Measurements from ENCODE around the gene CDKAL1. TPM values are rescaled to one million over a fixed set of nuclear protein-coding genes. Genes with fewer than 3 reads are reported as not detected.

Gene CDKAL1
- total and polyA plus RNA-seq, 4 donors: 2.0 to 12.9 (median 6.7) TPM

- no peak for TF ChIP-seq MAX (IDR thresholded peaks at IDR 0.05)
Measured at GRCh38 chr6:21220271-21220987, 686.2 kb downstream of the CDKAL1 start (continued).

- H3K9ac ChIP-seq (ENCODE audit: low read depth in 1 of 2, low read length in 2 of 2): no peak overlapping the region
- H3K9me3 ChIP-seq (ENCODE audit: control insufficient read depth in 4 of 4, low read length in 3 of 4): no peaks in the 10 kb centered on the region
- no peaks in the 10 kb centered on the region for H3K36me3 ChIP-seq (ENCODE audit: control insufficient read depth in 4 of 4, insufficient read depth in 3 of 4, low read depth in 1 of 4, low read length in 3 of 4)
- H3K4me3 ChIP-seq (ENCODE audit: low read depth in 1 of 3, low read length in 3 of 3): no peak overlapping the region
- H3K27ac ChIP-seq (ENCODE audit: low read depth in 1 of 2, low read length in 2 of 2): no peak overlapping the region
- no peaks in the 10 kb centered on the region for H3K4me1 ChIP-seq (ENCODE audit: control insufficient read depth in 4 of 4, insufficient read depth in 4 of 4, low read length in 3 of 4)
- no peaks in the 10 kb centered on the region for H3K27me3 ChIP-seq (ENCODE audit: control insufficient read depth in 4 of 4, insufficient read depth in 4 of 4, low read length in 3 of 4)
- TF ChIP-seq ATF3 (IDR thresholded peaks at IDR 0.05) (no peak), RAD21 (IDR thresholded peaks at IDR 0.05) (no peak), TAF1 (conservative IDR thresholded peaks at IDR 0.05) (no peak), YY1 (IDR thresholded peaks at IDR 0.05) (no peak), RXRA (IDR thresholded peaks at IDR 0.05) (no peak), NR2F2 (IDR thresholded peaks at IDR 0.05) (no peak), REST (IDR thresholded peaks at IDR 0.05) (no peak), GABPA (IDR thresholded peaks at IDR 0.05 in 1 of 2, conservative IDR thresholded peaks at IDR 0.05 in 1 of 2) (no peak), MAX (IDR thresholded peaks at IDR 0.05) (no peak), EGR1 (IDR thresholded peaks at IDR 0.05; ENCODE audit: low read depth in 2 of 2) (no peak), FOXA2 (IDR thresholded peaks at IDR 0.05) (no peak), HNF4A (conservative IDR thresholded peaks at IDR 0.05) (no peak), SP1 (IDR thresholded peaks at IDR 0.05) (no peak), HNF4G (IDR thresholded peaks at IDR 0.05) (no peak)
- 90% methylated on average over 7 of the region's 7 CpGs for WGBS
- DNase-seq (ENCODE audit: low spot score): no peak
Measured at GRCh38 chr6:21222656-21223055, 688.4 kb downstream of the CDKAL1 start.

GRCh38 chr6:21225912-21226311 is 691.7 kb downstream of the CDKAL1 start:
- no peak overlapping the region for H3K27ac ChIP-seq (ENCODE audit: low read depth in 1 of 2, low read length in 2 of 2)
- no peaks in the 10 kb centered on the region for H3K4me1 ChIP-seq (ENCODE audit: control insufficient read depth in 4 of 4, insufficient read depth in 4 of 4, low read length in 3 of 4)
- no peaks in the 10 kb centered on the region for H3K9me3 ChIP-seq (ENCODE audit: control insufficient read depth in 4 of 4, low read length in 3 of 4)
- no peak overlapping the region for H3K4me3 ChIP-seq (ENCODE audit: low read depth in 1 of 3, low read length in 3 of 3)
- TF ChIP-seq MAX (IDR thresholded peaks at IDR 0.05) (no peak), RXRA (IDR thresholded peaks at IDR 0.05) (no peak), ATF3 (IDR thresholded peaks at IDR 0.05) (no peak), HNF4G (IDR thresholded peaks at IDR 0.05) (no peak), EGR1 (IDR thresholded peaks at IDR 0.05; ENCODE audit: low read depth in 2 of 2) (no peak), SP1 (IDR thresholded peaks at IDR 0.05) (no peak), ZBTB33 (IDR thresholded peaks at IDR 0.05) (no peak), FOXA1 (IDR thresholded peaks at IDR 0.05) (no peak), GABPA (IDR thresholded peaks at IDR 0.05 in 1 of 2, conservative IDR thresholded peaks at IDR 0.05 in 1 of 2) (no peak), HNF4A (conservative IDR thresholded peaks at IDR 0.05) (no peak), NR2F2 (IDR thresholded peaks at IDR 0.05) (no peak), RAD21 (IDR thresholded peaks at IDR 0.05) (no peak), JUND (IDR thresholded peaks at IDR 0.05) (no peak), FOXA2 (IDR thresholded peaks at IDR 0.05) (no peak)
- DNase-seq (ENCODE audit: low spot score): no peak
- H3K9ac ChIP-seq (ENCODE audit: low read depth in 1 of 2, low read length in 2 of 2): no peak overlapping the region
- H3K27me3 ChIP-seq (ENCODE audit: control insufficient read depth in 4 of 4, insufficient read depth in 4 of 4, low read length in 3 of 4): no peaks in the 10 kb centered on the region
- WGBS: 98% methylated on average over 5 of the region's 5 CpGs
- H3K36me3 ChIP-seq (ENCODE audit: control insufficient read depth in 4 of 4, insufficient read depth in 3 of 4, low read depth in 1 of 4, low read length in 3 of 4): peaks cover 0 to 3% (median 2%) of the 10 kb centered on the region in 4 donors

Data from liver (tissue), 9 donors.